Ascending aorta (tissue), 2 donors: Measurements from ENCODE around the gene GRK2. TPM values are rescaled to one million over a fixed set of nuclear protein-coding genes. Genes with fewer than 3 reads are reported as not detected.
A peak's percentile ranks its signal among the peaks of the same experiment; 100 is the strongest.

Source experiments
- DNase-seq, 2 donors: peaks; one replicate each; pipeline ENCODE4 v3.0.0-alpha.2; 2019; ENCODE audit warnings: low spot score in 2 of 2
- H3K27ac ChIP-seq, 2 donors: fragments of 200-600 bp; sonication (generic); one replicate each; pipeline ENCODE4 v1.5.1; 2016 to 2017; ENCODE audit warnings: mild to moderate bottlenecking in 1 of 2
- H3K27me3 ChIP-seq: fragments of 200-600 bp; sonication (generic); one replicate; pipeline ENCODE4 v1.5.1; 2017
- H3K36me3 ChIP-seq, 2 donors: fragments of 200-600 bp; sonication (generic); one replicate each; pipeline ENCODE4 v1.5.1; 2016
- H3K4me1 ChIP-seq, 2 donors: fragments of 200-600 bp; sonication (generic); one replicate each; pipeline ENCODE4 v1.5.1; 2016 to 2017; ENCODE audit warnings: mild to moderate bottlenecking in 1 of 2
- H3K4me3 ChIP-seq, 2 donors: fragments of 200-600 bp; sonication (generic); one replicate each; pipeline ENCODE4 v1.5.1; 2016 to 2017; ENCODE audit warnings: mild to moderate bottlenecking in 1 of 2
- H3K9me3 ChIP-seq, 2 donors: fragments of 200-600 bp; sonication (generic); one replicate each; pipeline ENCODE4 v1.5.1; 2016
- CTCF ChIP-seq, 3 experiments: fragments of 200-600 bp in 2 of 3; fragments of 450-650 bp in 1 of 3; sonication (generic) in 2 of 3; IDR thresholded peaks; one replicate each; pipeline ENCODE4 v1.5.1; 2016 to 2019; ENCODE audit warnings: antibody characterized with exemption in 3 of 3, mild to moderate bottlenecking in 1 of 3, moderate library complexity in 1 of 3
- intact Hi-C: fragments of 100-400 bp; cut with DNase I; formaldehyde crosslinking; loops from one replicate; pipeline ENCODE4 v1.15.1; 2023
- total RNA-seq: library from RNA; depleted of rRNA; stranded (reverse); fragments of >200 nt; gene quantifications from one replicate; pipeline ENCODE4 v1.1.0, GENCODE V29; 2016

The GRK2 gene
- total RNA-seq, 1 donor from 2014 or later: 65.3 TPM

- Histone ChIP-seq H3K4me3 (no peak overlapping the region), H3K36me3 (peaks cover 88 to 97% of the 10 kb centered on the region in 2 donors), H3K27ac (peak overlapping the region in 1 of 2 donors; percentile 7), H3K27me3 (no peaks in the 10 kb centered on the region), H3K9me3 (no peaks in the 10 kb centered on the region), H3K4me1 (no peaks in the 10 kb centered on the region)
- intact Hi-C loops: no loop called here
- DNase-seq: no peak
- TF ChIP-seq CTCF (IDR thresholded peaks at IDR 0.05): no peak
Observed at GRCh38 chr11:67251841-67252240, 14.4 kb upstream of the GRK2 start.

- Histone ChIP-seq H3K9me3 (no peaks in the 10 kb centered on the region), H3K4me3 (no peak overlapping the region), H3K4me1 (no peaks in the 10 kb centered on the region), H3K36me3 (peaks cover 90 to 94% of the 10 kb centered on the region in 2 donors), H3K27ac (no peak overlapping the region), H3K27me3 (no peaks in the 10 kb centered on the region)
- no peak for TF ChIP-seq CTCF (IDR thresholded peaks at IDR 0.05)
- intact Hi-C loops: no loop called here
- no peak for DNase-seq
Observed at GRCh38 chr11:67252831-67253239, 13.4 kb upstream of the GRK2 start.

- intact Hi-C loops: no loop called here
- H3K9me3 ChIP-seq: no peaks in the 10 kb centered on the region
- no peak overlapping the region for H3K4me3 ChIP-seq
- H3K27ac ChIP-seq: no peak overlapping the region
- no peak for TF ChIP-seq CTCF (IDR thresholded peaks at IDR 0.05)
- H3K36me3 ChIP-seq: peaks cover 78 to 82% of the 10 kb centered on the region in 2 donors
- H3K27me3 ChIP-seq: no peaks in the 10 kb centered on the region
- H3K4me1 ChIP-seq: no peaks in the 10 kb centered on the region
- DNase-seq: no peak
Observed at GRCh38 chr11:67253872-67254624, 12.2 kb upstream of the GRK2 start.

GRCh38 chr11:67254798-67255197 lies 11.5 kb upstream of the GRK2 start:
- DNase-seq: no peak
- peaks cover 70 to 74% of the 10 kb centered on the region in 2 donors for H3K36me3 ChIP-seq

GRCh38 chr11:67255353-67255752 lies 10.9 kb upstream of the GRK2 start:
- no peak overlapping the region for H3K4me3 ChIP-seq
- no peaks in the 10 kb centered on the region for H3K9me3 ChIP-seq
- DNase-seq: no peak
- H3K4me1 ChIP-seq: no peaks in the 10 kb centered on the region
- TF ChIP-seq CTCF (IDR thresholded peaks at IDR 0.05): no peak
- H3K36me3 ChIP-seq: peaks cover 65 to 69% of the 10 kb centered on the region in 2 donors
- intact Hi-C loops: no loop called here
- no peak overlapping the region for H3K27ac ChIP-seq
- H3K27me3 ChIP-seq: no peaks in the 10 kb centered on the region

More at GRCh38 chr11:67254798-67255197, 11.5 kb upstream of the GRK2 start:
- no peak overlapping the region for H3K4me3 ChIP-seq
- intact Hi-C loops: no loop called here
- H3K4me1 ChIP-seq: no peaks in the 10 kb centered on the region
- no peak overlapping the region for H3K27ac ChIP-seq
- no peaks in the 10 kb centered on the region for H3K27me3 ChIP-seq
- H3K9me3 ChIP-seq: no peaks in the 10 kb centered on the region
- no peak for TF ChIP-seq CTCF (IDR thresholded peaks at IDR 0.05)
